ENCODE results near the gene PHF10.
"Not testable (repeated sequence)": the region's sequence is repeated elsewhere in the genome, so short reads cannot be mapped to it uniquely, and the experiment has no call there.

Gene PHF10

GRCh38 chr6:169724494-169725124 is at the start of gene PHF10:
Gene PHF10 (minus strand): TSS chr6:169724500. CDS start chr6:169723931, 569 bp downstream.
- DNase-seq (ENCODE audit: extremely low read depth in 1 of 2, low read depth in 1 of 2): peak in 1 of 2 donors; percentile 49

DNA sequence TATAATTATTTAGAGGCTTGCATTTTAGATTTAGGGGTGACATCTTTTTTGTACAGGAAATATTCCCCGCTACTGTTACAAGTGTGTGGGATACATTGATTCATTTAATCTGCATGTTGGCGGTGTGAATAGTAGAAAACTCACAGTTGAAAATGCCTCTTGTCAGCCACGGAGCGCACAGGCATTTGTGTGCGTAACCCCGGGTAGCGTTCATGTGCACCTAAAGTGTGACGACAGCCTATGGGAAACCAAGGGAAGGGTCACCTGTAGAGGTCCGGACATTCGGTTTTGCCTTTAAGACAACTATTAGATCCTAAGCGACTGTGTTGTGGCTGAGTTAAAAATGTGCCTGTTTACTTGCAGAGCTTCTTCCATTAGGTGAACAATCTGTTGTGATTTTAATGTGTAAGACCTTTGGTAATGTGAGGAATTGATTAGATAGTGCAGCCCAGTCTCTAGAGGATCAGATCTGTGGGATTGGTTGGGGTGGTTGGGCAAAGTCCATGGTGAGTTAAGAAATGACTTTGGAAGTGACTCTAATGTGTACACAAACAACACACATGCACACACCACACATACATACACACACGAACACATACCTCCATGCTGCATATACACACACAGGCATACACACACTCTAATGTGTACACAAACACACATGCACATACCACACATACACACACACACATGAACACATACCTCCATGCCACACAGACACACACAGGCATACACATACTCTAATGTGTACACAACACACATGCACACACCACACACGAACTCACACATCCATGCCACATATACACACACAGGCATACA is 42.8 kb upstream of the PHF10 start:
- DNase-seq (ENCODE audit: extremely low read depth in 1 of 2, low read depth in 1 of 2): no peak

DNA sequence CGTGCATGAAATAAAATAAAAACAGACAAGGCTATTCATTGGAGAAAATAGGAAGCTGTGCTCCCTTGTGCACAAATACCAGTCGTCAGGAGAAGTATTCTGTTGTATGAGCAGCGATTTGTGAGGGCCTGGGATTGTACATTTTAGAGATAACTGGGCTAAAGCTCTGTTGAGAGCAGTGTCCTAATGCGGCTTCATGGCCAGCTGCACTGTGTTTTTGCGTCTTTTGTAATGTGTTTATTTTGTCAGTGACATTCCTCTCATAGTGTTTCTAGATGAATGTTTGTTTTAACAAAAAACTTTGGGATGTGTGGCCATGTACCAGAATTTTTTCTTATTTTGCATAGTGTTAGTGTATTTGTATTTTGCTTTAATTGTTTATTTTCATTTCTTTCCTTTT is 41.9 kb upstream of the PHF10 start:
- DNase-seq (ENCODE audit: extremely low read depth in 1 of 2, low read depth in 1 of 2): no peak

- DNase-seq (ENCODE audit: extremely low read depth in 1 of 2, low read depth in 1 of 2): not testable (repeated sequence)
These were observed 41.5 kb upstream of the PHF10 start for GRCh38 chr6:169765789-169766188.

- no peak for DNase-seq (ENCODE audit: extremely low read depth in 1 of 2, low read depth in 1 of 2)
These were observed 39.6 kb upstream of the PHF10 start for GRCh38 chr6:169763881-169764280.

DNA sequence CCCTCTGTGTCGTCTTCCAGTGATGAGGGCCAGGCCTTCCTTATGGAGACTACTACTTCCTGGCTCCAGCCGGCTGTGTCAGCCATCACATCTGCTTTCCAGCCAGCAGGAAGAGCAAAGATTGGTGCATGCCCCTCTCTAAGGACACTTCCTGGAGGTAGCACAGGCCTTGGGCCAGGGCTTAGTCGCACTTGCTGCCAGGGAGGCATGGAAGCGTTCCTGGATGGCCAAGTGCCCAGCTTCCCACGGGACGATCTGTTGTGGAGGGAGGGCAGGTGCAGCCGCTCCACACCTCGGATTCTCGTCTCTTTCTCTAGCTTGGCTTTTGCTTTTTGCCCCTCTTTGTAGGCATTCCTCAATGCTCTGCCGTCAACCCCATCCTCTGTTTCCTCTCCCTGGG is 39.0 kb upstream of the PHF10 start:
- no peak for DNase-seq (ENCODE audit: extremely low read depth in 1 of 2, low read depth in 1 of 2)

DNA sequence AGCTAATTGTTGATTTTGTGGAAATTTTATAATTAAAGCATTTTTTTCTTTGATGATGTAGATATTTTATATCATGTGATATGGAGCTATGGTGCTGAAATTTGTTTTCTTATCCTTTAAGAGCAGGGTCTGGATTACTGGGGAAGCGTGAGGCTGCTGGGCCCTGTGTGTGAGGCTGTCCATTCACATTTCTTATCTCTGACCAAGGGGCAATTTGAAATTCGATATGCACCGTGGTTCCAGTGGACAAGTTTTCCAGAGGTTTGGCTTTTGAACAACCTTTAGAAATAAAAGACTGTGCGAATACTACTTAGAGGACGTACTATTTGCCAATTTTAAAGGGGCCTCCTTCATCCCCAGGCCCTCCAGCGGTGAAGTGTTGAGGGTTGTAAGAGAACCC is 30.9 kb upstream of the PHF10 start:
- no peak for DNase-seq (ENCODE audit: extremely low read depth in 1 of 2, low read depth in 1 of 2)

- no peak for DNase-seq (ENCODE audit: extremely low read depth in 1 of 2, low read depth in 1 of 2)
These were observed 27.8 kb upstream of the PHF10 start for GRCh38 chr6:169752074-169752623.

GRCh38 chr6:169751242-169752073 is 27.2 kb upstream of the PHF10 start, which contains the start of the genes DYNLT2 and ERMARD:
Gene DYNLT2 (minus strand): TSS chr6:169751572. CDS start chr6:169751458, 114 bp downstream.
Gene ERMARD (plus strand): TSS chr6:169751622. CDS start chr6:169751658, 36 bp downstream.
- DNase-seq (ENCODE audit: extremely low read depth in 1 of 2, low read depth in 1 of 2): peak; percentile 74 to 94

GRCh38 chr6:169746556-169746955 is 22.3 kb upstream of the PHF10 start:
- no peak for DNase-seq (ENCODE audit: extremely low read depth in 1 of 2, low read depth in 1 of 2)

GRCh38 chr6:169745405-169745804 is 21.1 kb upstream of the PHF10 start:
- no peak for DNase-seq (ENCODE audit: extremely low read depth in 1 of 2, low read depth in 1 of 2)

GRCh38 chr6:169741344-169741743 is 17.0 kb upstream of the PHF10 start:
- no peak for DNase-seq (ENCODE audit: extremely low read depth in 1 of 2, low read depth in 1 of 2)

GRCh38 chr6:169738976-169739529 is 14.8 kb upstream of the PHF10 start:
- DNase-seq (ENCODE audit: extremely low read depth in 1 of 2, low read depth in 1 of 2): no peak

- DNase-seq (ENCODE audit: extremely low read depth in 1 of 2, low read depth in 1 of 2): no peak
These were observed 14.1 kb upstream of the PHF10 start for GRCh38 chr6:169738204-169738975.

DNA sequence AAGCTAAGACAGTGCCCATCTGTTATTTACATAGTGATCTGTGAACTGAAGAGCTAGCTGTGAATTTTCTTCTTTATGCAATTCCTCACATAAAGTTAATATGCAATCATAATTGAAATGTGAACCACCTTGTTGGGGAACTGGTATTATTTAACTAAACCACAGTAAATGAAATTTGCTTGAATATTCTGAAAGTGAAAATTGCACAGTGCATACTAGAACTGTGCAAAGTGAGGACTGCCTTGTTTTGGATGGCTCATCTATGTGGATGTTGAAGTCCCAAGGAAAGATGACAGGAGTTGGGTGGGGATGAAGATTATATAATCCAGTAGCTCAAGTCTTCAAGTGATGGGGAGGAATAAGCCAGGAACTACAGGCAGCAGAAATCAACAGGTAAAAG is 5.7 kb upstream of the PHF10 start:
- DNase-seq (ENCODE audit: extremely low read depth in 1 of 2, low read depth in 1 of 2): no peak

GRCh38 chr6:169726963-169727362 is 2.7 kb upstream of the PHF10 start:
- no peak for DNase-seq (ENCODE audit: extremely low read depth in 1 of 2, low read depth in 1 of 2)

DNA sequence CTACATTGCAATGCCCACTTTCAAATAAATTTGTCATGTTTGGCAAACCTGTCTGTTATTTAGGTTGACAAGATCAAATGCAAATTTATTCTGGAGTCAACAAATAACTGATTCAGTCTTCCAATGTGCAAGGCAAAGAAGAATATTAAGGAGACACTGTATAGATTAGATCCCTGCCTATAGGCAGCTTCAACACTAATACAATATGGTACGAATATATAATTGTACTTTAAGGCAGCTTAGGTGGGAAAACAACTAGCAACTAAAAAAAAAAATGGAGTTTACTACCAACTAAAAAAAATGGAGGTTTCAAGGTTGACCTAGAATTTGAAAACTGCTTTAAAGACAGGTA is 1.7 kb upstream of the PHF10 start:
- DNase-seq (ENCODE audit: extremely low read depth in 1 of 2, low read depth in 1 of 2): no peak

DNA sequence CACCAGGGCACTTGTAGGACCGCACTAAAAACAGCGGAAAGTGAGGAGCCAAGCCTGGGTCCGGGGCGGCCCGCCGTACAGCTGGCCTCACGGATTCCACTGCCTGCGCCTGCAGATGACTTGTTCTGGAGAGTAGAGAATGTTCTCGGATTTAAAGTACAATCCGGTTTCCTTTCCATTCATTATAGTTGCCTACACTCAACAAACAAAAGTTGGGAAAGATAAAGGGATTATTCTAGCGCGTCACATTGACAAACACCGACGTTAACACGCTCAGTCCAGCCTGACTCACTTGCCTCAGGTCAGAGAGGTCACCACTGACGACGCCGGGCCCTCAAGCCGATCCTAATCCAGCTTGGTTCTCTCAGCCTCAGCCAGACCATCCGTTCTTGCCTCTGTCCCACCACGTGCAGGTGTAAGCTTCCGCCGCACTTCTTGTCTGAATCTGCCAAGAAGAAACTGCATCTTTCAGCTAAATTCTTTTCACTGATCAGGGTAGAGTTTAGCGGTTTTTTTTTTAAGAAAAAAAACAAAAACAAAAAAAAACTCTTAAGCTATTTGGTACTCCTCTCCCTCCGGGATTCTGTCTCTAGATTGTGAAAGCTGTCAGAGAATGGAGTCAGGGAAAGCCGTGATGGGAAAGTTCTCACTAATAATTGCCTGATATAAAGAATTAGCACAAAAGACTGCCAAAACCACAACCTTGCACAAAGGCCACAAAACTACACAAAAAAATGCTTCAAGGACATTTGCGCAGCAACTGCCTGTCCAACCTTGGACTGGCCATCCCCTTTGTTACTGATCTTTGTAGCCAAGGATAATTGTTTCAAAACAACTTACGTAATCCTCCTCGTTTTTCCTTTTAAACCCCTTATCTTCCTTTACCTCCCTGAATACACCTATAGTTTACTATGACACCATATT is 1.1 kb upstream of the PHF10 start:
- no peak for DNase-seq (ENCODE audit: extremely low read depth in 1 of 2, low read depth in 1 of 2)

GRCh38 chr6:169723991-169724493 is 258 bp downstream of the PHF10 start:
- DNase-seq (ENCODE audit: extremely low read depth in 1 of 2, low read depth in 1 of 2): peak in 1 of 2 donors; percentile 32
